HG03521 (cell line): Measurements from ENCODE around the gene SLC4A1.
"Not testable (repeated sequence)": the region's sequence is repeated elsewhere in the genome, so short reads cannot be mapped to it uniquely, and the experiment has no call there.

Experiments used
- ATAC-seq: cut with Tn5 transposase; IDR thresholded peaks from one replicate; pipeline ENCODE4 v1.9.1; 2021; ENCODE audit warnings: mild to moderate bottlenecking, moderate library complexity; ENCODE audit not compliant: unreplicated experiment

SLC4A1 gene

DNA sequence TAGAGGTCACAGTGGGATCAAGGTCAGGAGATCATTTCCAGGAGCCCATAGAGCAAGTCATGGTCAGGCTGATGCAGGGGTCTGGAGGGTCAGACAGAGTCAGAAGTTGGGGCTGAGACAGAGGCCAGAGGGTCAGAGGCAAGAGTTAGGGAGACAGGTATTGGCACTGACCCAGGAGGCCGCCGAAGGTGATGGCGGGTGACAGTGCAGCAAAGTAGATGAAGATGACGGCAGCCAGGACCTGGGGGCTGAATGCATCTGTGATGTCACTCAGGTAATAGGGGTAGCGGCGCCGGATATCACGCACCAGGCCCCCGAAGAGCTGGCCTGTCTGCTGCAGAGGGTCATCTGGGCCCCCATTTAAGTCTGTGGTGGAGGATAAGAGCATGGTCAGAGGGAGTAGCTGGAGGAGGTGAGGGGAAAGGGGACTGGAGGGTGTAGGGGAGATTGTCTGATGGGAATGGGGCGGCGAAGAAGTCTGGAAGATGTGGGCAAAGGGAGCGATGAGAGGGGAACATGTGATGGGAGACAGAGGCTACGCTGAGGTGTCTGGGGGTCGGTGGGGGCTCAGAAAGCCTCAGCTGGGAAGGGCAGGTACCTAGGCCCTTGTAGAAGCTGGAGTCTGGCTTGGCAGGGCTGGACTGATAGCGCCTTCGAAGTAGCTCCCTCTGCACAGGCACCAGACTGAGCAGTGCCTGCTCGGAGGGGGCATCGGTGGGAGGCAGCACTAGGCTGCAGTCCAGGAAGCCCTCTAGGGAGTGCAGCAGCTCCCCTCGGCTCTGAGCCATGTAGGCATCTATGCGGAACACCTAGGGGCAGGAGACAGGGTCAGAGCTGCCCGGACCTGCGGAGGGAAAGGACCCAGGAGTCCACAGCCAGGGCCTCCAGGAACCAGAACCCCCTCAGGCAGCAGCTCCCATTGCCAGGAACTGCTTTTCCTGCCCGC, 9.8 kb downstream of the SLC4A1 start:
- ATAC-seq = no peak

DNA sequence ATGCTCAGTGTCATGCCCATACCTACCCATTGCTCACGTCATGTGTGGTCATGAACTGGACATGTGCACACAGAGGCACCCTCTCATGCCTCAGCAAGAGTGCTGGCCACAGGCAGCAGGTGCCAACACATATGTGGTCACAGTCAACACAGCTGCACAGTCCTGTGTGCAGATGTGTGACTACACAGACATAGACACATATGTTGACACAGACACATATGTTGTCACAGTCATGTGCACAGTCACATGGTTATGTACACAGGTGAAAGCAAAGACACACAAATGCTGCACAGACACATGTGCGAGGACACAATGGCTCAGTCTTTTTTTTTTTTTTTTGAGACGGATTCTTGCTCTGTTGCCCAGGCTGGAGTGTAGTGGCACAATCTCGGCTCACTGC, 11.3 kb downstream of the SLC4A1 start:
- ATAC-seq = no peak

DNA sequence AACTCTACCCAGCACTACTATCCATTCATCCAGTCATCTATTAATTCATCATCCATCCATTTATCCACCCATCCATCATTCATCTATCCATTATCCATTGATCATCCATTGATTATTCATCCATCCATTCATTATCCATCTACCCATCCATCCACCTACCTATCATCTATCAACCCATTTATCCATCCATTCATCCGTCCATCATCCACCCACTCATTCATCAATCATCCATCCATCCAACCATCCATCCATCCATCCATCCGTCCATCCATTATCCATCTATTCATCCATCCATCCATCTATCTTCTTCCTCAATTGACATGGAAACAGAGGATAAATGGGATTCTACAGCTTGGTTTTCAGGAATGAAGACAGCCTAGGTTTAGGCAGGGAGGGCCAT, 12.0 kb downstream of the SLC4A1 start:
- ATAC-seq = no peak

DNA sequence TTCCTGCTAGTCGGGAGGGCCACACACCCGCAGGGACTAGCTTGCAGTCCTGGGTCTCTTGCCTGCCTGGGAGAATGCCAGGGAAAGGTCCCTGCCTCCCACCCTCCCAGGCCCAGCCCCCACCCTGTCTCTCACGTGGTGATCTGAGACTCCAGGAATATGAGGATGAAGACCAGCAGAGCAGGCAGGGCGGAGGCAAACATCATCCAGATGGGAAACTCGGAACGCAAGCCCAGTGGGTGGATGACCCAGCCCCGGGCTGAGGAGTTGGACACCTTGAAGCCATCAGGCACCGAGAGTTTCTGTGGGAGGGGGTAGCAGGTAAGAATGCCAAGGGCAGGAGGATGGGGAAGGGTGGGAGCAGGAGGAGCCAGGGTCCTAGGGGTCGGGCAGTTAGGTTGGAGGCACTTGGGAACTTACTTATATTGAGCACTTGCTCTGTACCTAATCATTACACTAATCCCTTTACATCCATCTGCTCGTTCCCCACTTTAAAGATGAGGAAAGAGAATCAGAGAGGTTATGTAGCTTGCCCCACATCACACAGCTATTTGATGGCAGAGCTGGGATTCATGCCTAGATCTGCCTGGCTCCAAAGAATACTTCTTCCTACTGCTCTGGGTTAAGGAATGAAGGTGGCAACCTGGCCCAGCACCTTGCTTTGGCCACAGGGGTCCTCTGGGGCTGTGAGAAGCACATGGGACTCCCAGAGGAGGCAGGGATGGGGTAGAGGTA, 13.4 kb downstream of the SLC4A1 start:
- no peak for ATAC-seq

DNA sequence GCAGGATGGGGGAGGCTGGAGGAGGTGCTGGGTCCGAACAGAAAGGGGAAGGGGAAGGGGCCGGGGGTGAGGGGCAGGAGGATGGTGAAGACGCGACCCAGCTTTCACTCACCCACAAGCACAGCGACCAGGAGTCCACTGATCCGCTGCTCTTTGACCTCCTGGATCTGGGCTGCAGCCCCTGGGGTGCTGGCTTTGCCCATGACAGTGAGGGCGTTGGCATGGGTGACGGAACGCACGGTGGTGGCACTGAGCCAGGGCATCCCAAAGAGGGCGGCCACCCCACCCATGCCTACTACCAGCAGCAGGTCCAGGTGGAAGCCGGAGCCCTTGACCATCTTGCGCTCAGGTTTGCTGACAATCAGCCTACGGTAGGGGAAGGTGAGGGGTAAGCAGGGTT, 14.9 kb downstream of the SLC4A1 start:
- ATAC-seq = no peak

DNA sequence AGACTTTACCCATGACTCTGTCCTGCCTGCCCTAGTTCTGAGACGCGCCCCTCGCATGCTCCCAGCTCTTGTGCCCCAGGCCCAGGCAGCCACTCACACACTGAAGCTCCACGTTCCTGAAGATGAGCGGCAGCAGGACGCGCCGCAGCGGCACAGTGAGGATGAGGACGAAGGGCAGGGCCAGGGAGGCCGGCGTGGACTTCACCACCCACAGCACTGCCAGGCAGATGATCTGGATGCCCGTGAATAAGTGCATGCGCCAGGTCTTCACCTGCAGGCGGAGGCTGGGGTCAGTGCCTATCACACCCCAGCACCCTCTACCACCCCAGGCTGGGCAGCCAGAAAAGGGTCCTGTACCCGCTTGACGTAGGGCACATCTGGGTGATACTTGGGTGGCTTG, 16.9 kb downstream of the SLC4A1 start:
- ATAC-seq = no peak

DNA sequence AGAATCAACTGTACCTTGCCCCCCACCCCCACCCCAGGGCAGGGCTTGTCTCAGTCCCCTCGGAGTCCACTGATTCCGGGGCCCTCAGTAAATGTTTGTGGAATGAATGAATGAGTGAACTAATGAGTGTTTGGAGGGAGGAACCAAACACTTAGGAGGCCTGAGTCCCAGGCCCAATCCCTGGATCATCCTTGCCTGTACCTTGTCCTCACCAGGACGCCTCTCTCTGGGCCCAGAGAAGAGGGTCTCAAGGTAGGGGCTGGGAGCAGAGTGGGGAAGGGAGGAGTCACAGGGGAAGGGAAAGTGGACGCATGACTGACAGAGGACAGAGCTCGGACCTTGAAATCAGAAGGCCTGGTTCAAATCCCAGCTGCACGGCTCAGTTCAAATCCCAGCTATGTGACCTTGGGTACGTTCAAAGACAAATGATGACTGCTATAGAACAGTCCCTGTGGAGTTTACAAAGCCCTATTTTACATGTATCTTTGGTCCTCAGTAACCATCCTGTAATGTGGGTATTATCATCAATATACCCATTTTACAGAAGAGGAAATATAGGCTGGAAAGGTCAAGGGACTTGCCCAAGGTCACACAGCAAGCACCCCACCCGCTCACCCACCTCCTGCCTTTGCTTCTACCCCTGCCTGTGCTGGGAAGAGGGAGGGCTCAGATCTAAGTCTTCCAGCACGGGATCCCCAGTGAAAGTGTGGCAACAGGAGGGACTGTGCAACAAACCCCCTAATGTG, 18.3 kb downstream of the SLC4A1 start:
- ATAC-seq = no peak

DNA sequence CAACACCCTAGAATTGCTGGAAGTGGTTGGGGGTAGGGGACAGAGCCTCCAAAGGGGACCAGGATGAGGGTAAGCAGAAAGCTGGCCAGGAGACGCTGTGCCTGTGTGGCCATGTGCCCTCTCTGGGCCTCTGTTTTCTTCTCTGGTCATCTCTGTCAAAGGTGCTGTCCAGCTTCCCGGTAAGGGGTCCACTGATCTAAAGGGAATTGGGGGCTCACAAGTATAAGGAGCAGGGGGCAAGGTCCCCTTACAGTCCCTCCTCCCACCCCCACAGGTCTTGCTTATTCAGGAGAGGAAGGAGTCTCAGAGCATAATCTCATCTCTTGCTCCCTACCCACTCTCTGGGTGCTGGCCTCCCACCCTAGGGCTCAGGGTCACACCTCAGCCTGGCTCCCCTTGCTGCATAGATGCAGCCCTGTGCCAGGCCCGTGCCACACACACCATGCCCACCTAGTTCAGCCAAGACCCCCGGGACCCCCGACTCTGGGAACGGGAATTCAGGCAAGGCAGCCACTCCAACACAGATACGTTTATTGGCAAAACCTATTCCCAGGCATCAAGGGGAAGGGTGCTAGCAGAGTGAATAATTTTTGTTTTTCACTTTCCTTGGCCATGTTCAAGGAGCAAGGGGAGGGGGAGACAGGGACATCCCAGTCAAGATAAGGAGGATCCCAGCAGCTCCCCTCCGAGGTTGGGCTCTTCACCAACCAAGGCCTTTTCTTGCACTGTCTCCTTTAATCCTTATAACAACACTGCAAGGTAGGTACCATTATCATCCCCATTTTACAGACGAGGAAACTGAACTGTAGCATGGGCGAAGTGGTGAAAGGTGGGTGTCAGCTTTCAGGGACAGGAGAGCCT, 19.8 kb downstream of the SLC4A1 start:
- no peak for ATAC-seq

DNA sequence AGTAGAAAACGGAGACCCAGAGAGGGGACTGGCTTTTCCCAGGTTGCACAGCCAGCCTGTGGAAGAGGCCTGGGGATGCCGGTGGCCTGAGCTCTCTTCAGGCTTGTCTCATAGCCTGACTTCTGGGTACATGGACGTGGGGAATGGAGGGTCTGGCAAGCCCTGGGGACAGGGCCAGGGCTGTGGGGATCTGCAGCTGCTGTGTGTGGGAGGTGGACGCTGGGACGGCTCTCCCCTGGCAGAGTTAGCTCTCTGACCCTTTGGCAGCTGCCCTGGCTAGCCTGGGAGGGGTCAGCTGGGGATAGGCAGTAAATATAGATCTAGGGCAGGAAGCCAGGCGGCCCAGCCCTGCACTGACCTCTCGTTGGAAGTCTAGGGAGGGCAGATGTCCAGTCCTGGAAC, 20.5 kb downstream of the SLC4A1 start:
- ATAC-seq = no peak

DNA sequence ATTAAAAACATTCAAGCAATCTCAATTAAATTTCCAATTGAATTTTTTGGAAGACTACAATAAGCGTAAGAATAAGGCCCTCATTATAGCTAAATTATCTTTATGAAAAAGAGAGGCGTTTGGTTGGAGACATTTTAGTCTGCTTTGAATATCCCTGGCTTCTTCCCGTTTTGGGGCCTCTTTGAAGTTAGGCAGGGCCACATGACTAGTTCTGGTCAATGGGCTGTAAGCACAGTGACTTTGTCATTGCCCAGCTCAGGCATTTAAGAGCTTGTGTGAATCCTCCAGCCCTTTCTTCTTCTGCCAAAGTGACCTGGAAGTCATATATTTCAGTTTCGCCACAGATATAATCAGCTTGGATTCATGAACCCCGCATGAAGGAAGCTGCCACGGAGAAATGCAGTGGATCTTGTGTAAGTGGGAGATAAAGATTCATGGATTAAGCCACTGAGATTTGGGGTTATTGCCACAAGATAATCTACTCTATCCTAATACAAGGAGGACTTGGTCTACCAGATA, 26.8 kb downstream of the SLC4A1 start:
- ATAC-seq = no peak

DNA sequence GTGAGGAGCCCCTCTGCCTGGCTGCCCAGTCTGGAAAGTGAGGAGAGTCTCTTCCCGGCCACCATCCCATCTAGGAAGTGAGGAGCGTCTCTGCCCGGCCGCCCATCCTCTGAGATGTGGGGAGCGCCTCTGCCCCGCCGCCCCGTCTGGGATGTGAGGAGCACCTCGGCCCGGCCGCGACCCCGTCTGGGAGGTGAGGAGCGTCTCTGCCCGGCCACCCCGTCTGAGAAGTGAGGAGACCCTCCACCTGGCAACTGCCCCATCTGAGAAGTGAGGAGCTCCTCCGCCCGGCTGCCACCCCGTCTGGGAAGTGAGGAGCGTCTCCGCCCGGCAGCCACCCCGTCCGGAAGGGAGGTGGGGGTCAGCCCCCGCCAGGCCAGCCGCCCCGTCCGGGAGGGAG, 30.0 kb downstream of the SLC4A1 start:
- ATAC-seq = not testable (repeated sequence)

DNA sequence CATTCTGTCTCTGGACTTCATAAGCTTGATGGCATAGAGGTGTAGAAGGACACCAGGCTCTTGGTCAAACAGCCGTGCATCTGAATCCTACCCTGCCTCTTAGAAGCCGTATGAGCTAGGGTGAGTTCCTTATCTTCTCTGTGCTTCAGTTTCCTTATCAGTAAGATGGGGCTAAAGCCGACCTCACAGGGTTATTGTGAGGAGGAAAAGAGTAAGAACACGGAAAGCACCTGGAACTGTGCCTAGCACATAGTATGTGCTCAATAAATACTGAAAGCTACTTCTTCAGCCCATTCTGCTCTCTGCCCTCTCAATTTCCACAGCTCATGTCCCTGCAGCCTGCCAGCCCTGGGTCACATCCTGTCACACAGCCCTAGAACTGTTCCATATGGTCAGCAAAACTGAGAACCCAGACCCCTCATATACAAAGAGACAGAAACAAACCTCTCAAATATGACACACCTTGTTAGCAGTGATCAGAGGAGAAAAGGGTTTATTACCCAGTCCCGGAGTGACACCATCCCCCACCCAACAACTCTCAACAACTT, 31.4 kb downstream of the SLC4A1 start:
- no peak for ATAC-seq

DNA sequence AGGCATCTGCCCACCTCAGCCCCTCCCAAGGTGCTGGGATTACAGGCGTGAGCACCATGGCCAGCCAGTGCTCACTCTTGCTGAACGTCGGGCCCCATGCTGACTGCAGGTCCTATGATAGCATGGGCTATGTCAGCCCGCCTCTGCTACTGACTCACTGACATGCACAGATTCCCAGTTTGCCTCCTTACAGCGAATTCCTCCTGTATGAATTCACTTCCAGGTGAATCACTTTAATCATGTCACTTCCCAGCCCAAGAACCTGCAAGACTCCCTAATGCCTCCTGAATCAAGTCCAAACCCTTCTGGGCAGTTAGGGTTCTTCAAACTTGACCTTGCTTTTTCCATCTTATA, 32.4 kb downstream of the SLC4A1 start:
- no peak for ATAC-seq

DNA sequence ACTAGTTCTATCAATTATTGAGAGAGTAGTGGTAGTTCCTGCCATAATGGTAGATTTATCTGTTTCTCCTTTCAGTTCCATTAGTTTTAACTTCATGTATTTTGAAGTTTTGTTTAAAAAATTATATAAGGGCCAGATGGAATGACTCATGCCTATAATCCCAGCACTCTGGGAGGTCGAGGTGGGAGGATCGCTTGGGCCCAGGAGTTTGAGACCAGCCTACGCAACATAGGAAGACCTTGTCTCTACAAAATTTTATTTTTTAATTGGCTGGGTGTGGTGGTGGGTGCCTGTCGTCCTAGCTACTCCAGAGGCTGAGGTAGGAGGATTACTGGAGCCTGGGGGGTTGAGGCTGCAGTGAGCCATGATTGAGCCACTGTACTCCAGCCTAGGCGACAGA, 34.4 kb downstream of the SLC4A1 start:
- ATAC-seq = no peak

DNA sequence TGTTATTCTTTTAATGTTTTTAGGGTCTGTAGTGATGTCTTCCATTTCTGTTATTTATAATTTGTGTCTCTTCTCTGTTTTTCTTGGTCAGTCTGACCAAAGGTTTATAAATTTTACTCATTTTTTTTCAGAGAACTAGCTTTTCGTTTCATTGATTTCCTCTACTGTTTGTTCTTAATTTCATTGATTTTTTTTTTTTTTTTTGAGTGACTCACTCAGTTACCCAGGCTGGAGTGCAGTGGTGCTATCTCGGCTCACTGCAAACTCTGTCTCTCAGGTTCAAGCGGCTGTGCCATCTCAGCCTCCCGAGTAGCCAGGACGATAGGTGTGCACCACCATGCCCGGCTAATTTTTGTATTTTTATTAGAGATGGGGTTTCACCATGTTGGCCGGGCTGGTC, 35.9 kb downstream of the SLC4A1 start:
- ATAC-seq = no peak

DNA sequence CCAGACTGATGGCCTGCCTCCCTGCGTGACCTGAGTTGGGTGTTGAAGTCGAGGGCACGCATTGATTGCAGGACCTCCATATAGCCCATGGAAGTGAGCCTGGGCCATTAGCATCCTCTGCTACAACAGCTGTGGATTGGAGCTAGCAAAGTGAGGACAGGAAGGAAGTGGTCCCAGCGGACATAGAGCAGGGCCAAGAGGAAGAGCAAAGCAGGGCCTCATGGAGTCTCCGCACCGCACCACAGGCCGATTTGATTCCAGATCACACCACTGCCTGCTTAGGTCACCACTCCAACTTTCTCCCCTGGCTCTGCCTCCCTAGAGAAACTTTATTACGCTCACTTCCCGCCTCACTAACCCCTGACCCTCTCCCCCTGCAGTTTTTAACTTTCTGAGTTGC, 37.8 kb downstream of the SLC4A1 start:
- no peak for ATAC-seq

DNA sequence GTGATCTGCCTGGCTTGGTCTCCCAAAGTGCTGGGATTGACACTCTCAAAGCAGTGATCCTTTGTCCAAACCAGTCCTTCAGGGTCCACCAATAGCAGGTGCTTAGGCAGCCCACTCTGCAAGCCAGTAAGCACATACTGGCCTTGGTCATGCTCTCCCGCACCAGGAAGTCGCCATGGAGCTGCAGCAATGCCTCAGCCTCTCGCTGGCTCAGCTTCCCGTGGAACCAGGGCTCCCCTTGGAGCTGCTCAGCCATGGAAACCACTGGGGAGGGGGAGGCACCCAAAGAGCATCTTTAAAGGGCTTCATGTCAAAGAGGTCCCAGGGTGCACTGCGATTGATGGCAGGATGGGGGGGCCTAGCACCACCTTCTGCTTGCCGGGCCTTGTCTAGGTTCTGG, 38.8 kb downstream of the SLC4A1 start:
- ATAC-seq = no peak

DNA sequence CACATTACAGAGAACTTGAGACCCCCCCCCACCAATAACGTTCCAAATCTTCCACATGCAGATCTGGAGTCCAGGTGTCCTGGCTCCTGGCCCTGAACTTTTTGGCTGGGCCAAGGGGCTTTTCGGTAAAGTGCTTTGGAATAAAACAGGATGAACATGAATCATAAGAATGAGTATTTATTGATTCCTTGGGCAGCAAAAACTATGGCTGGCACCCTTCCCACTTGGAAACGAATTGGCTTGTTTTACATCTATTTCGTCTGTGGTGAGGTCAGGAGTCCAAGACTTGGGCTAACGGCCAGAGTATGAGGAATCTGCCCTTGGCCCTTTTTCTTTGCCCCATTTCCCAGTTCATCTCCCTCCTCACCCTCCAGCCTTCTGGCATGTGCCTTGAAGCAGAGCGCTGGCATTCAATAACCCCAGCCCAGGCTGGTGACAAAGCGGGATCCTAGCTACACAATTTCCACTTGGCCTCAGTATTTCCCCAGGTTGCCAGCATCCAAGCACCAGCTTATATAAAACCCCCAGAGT, 44.3 kb downstream of the SLC4A1 start:
- no peak for ATAC-seq

DNA sequence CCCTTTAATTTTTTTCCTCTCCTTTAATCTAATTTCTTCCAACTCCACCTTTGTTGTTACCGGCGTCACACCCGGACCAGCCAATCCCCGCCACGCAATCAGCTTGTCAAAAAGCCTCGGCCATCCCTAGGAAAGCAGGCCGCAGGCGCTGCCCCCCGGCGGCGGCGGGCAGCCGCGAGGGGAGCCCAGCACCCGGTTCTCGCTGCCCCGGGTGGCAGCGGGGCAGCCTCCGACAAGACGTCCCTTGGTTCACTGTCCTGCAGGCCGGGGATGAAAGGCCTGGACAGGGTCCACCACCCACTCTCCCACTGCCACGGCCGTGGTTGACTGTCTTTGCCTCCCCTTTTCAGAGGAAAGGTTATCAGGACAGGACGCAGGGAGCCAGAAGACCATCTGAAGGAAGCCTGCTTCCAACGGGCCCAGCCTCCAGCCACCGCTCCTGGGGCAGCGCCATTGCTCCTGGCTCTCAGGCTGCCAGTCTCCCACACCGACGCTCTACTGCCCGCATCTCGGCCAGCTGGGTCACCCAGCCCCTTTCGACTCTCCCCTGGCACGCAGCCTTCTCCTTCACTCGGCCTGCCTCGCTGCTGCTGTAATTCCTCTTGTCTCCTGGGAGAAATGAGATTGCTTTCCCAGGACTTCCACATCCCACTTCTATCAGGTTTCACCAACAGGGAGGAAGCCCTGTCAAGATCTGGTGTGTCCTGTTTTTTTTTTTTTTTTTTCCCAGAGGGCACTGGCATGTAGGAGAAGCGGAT, 45.6 kb downstream of the SLC4A1 start:
- ATAC-seq = no peak

DNA sequence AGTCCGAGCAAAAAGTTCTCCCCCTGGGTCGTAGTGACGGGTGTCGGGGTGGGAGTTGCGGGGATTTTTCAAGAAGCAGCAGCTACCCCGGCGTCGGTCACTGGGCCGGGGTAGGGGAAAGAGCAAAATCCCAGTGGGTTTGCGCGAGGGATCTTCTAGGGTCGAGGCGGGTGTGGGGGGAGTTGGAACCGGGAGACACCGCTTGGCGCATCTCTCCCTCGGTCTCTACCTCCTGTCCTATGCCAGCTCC, 46.1 kb downstream of the SLC4A1 start:
- no peak for ATAC-seq
